HL-60 (cell line): ENCODE measurements around the gene ZDHHC19.

Experiments used
- CTCF ChIP-seq: IDR thresholded peaks from one replicate; pipeline ENCODE4 v1.5.1; 2011; ENCODE audit warnings: low read length, control low read depth, inconsistent platforms; ENCODE audit not compliant: insufficient read depth
- SPI1 ChIP-seq: IDR thresholded peaks from 2 replicates; pipeline ENCODE4 v1.6.1; 2012; ENCODE audit warnings: low read depth, mild to moderate bottlenecking, borderline replicate concordance

DNA sequence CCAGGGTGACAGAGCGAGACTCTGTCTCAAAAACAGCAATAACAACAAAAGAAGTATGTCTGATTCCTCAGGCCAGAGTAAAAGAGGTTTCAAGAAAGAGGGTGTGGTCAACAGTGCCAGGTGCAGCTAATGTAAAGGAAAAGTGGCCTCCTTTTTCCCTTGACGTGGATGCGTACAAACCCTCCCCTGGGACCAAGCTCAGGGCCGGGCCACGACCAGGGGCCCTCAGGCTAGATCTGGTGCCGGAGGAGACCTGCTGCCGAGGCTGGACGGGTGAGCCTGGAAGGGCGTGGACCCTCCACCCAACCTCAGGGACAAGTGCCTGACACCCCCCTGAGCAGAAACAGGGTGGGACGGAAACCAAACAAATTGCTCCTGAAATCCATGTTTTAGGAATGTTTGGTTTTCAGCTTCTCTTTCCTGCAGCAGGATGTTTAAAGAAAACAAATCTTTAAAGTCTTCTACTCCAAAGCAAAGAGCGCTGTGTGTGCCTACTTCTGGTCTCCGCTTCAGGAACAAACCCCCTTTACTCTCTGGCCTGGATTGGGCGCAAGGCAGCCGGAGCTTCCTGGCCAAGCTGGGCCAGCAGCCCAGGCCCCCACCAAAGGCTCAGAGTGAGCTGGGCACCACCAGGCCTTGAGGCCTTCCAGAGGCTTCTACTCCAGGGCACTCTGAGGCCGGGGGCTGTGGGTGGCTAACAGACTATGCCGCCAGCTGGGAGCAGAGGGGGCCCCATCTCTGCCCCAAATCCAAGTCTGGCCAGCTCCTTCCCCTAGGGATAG lies 21.4 kb downstream of the ZDHHC19 start:
- TF ChIP-seq CTCF, result no peak
- no peak for TF ChIP-seq SPI1
